Right atrium auricular region (tissue), 2 donors: Measurements from ENCODE around the gene CCDC38. TPM values are rescaled to one million over a fixed set of nuclear protein-coding genes. Genes with fewer than 3 reads are reported as not detected.

ENCODE experiments used
- DNase-seq: peaks from one replicate; pipeline ENCODE4 v3.0.0-alpha.2; 2019; ENCODE audit warnings: low spot score
- H3K27ac ChIP-seq, 2 donors: fragments of 200-600 bp; sonication (generic); 1 replicate in 1 of 2; 2 replicates in 1 of 2; pipeline ENCODE4 v1.5.1; 2016 to 2019
- H3K27me3 ChIP-seq, 2 donors: fragments of 200-600 bp; sonication (generic); one replicate each; pipeline versions ENCODE4 v1.5.1 to v1.6.0; 2017 to 2019
- H3K36me3 ChIP-seq: fragments of 200-600 bp; sonication (generic); one replicate; pipeline ENCODE4 v1.5.1; 2016
- H3K4me1 ChIP-seq, 2 donors: fragments of 200-600 bp; sonication (generic); one replicate each; pipeline versions ENCODE4 v1.5.1 to v1.6.0; 2017 to 2019
- H3K4me3 ChIP-seq, 2 donors: fragments of 200-600 bp; sonication (generic); 1 replicate in 1 of 2; 2 replicates in 1 of 2; pipeline ENCODE4 v1.5.1; 2017 to 2019; ENCODE audit warnings: mild to moderate bottlenecking in 1 of 2, moderate library complexity in 1 of 2
- H3K9me3 ChIP-seq, 2 donors: fragments of 200-600 bp; sonication (generic); one replicate each; pipeline ENCODE4 v1.5.1; 2019
- CTCF ChIP-seq, 2 donors: fragments of 200-600 bp; sonication (generic); IDR thresholded peaks; one replicate each; pipeline ENCODE4 v1.5.1; 2019; ENCODE audit warnings: antibody characterized with exemption in 2 of 2
- total RNA-seq, 2 donors: library from RNA; depleted of rRNA; stranded (reverse); fragments of >200 nt; gene quantifications; one replicate each; pipeline ENCODE4 v1.1.0, GENCODE V29; 2016

CCDC38 gene
- total RNA-seq, 2 donors from 2014 or later, result not detected

- Histone ChIP-seq H3K27ac (no peak overlapping the region), H3K27me3 (no peaks in the 10 kb centered on the region), H3K36me3 (no peaks in the 10 kb centered on the region), H3K4me1 (no peaks in the 10 kb centered on the region), H3K4me3 (no peak overlapping the region), H3K9me3 (peaks cover 0 to 15% of the 10 kb centered on the region in 2 donors)
- TF ChIP-seq CTCF (IDR thresholded peaks at IDR 0.05), result no peak
- no peak for DNase-seq
Measured at GRCh38 chr12:95880895-95881294, 61.5 kb downstream of the CCDC38 start.

DNA sequence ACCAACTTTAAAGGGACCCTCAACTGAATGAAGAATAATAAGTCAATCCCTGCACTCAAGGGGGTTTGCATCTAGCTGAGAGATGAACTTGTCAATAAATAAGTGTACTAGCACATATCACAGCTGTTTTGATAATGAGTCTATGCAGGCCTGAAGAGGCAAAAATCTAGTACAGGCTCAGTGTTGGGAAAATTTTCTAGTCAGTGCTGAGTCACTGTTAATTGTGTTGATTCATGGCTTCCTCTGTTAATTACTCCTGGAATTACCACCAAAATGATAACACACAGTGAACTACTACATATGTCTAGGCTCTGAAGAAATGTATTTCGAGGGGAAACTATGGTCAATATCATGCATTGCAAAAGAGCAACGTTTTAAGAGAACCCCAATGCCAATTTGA is 64.8 kb downstream of the CCDC38 start:
- Histone ChIP-seq H3K4me1 (no peaks in the 10 kb centered on the region), H3K4me3 (no peak overlapping the region), H3K27me3 (no peaks in the 10 kb centered on the region), H3K27ac (no peak overlapping the region), H3K36me3 (no peaks in the 10 kb centered on the region), H3K9me3 (no peaks in the 10 kb centered on the region)
- TF ChIP-seq CTCF (IDR thresholded peaks at IDR 0.05), result no peak
- DNase-seq, result no peak

- Histone ChIP-seq H3K9me3 (no peaks in the 10 kb centered on the region), H3K4me1 (no peaks in the 10 kb centered on the region), H3K27ac (no peak overlapping the region), H3K27me3 (no peaks in the 10 kb centered on the region), H3K36me3 (no peaks in the 10 kb centered on the region), H3K4me3 (no peak overlapping the region)
- no peak for DNase-seq
- TF ChIP-seq CTCF (IDR thresholded peaks at IDR 0.05), result no peak
Measured at GRCh38 chr12:95874452-95874851, 68.0 kb downstream of the CCDC38 start.

DNA sequence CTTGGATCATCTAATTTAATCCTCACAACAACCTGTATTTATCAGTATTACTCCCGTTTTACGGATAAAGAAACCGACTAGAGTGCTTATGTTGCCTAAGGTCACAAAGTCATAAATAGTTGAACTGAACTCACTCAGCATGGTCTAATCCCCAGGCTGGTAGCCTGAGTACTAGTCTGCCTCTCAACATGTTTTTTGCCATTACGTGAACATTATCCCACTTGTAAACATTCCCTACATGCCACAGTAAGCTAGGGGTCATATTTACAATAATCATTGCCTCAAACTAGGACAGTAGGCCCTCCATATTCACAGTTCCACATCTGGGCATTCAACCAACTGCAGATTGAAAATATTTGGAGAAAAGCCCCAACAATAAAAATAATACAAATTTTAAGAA is 71.5 kb downstream of the CCDC38 start:
- H3K9me3 ChIP-seq, result no peaks in the 10 kb centered on the region
- H3K27ac ChIP-seq, result no peak overlapping the region
- H3K27me3 ChIP-seq, result no peaks in the 10 kb centered on the region
- no peaks in the 10 kb centered on the region for H3K4me1 ChIP-seq
- no peak for DNase-seq
- H3K36me3 ChIP-seq, result peaks cover 5% of the 10 kb centered on the region
- no peak overlapping the region for H3K4me3 ChIP-seq
- no peak for TF ChIP-seq CTCF (IDR thresholded peaks at IDR 0.05)

DNA sequence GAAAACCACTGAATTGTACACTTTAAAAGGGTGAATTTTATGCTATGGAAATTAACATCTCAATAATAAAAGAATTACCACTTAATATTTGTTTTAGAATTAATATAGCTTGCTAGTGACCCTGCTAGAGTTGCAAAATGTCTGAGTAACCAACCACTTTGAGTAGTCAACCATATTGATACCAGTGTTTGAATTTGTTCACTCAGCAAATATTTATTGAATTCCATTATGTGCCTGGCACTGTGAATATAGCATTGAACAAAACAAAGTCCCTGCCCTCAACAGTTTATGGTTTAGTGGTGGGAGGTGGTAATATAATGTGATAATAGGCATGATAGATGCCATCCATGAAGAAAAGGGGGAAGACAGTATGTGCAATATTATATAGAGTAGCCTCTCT is 79.1 kb downstream of the CCDC38 start:
- Histone ChIP-seq H3K4me1 (peaks cover 0 to 16% of the 10 kb centered on the region in 2 donors), H3K9me3 (no peaks in the 10 kb centered on the region), H3K27ac (no peak overlapping the region), H3K4me3 (no peak overlapping the region), H3K27me3 (no peaks in the 10 kb centered on the region), H3K36me3 (peaks cover 41% of the 10 kb centered on the region)
- DNase-seq, result no peak
- no peak for TF ChIP-seq CTCF (IDR thresholded peaks at IDR 0.05)

GRCh38 chr12:95862038-95862437 is 80.4 kb downstream of the CCDC38 start:
- no peaks in the 10 kb centered on the region for H3K9me3 ChIP-seq
- peaks cover 0 to 23% of the 10 kb centered on the region in 2 donors for H3K4me1 ChIP-seq
- no peak overlapping the region for H3K4me3 ChIP-seq
- H3K36me3 ChIP-seq, result peaks cover 36% of the 10 kb centered on the region
- no peaks in the 10 kb centered on the region for H3K27me3 ChIP-seq
- TF ChIP-seq CTCF (IDR thresholded peaks at IDR 0.05), result no peak
- no peak for DNase-seq
- H3K27ac ChIP-seq, result no peak overlapping the region
